ENCODE results near the gene RALGPS1.

RALGPS1 gene

DNA sequence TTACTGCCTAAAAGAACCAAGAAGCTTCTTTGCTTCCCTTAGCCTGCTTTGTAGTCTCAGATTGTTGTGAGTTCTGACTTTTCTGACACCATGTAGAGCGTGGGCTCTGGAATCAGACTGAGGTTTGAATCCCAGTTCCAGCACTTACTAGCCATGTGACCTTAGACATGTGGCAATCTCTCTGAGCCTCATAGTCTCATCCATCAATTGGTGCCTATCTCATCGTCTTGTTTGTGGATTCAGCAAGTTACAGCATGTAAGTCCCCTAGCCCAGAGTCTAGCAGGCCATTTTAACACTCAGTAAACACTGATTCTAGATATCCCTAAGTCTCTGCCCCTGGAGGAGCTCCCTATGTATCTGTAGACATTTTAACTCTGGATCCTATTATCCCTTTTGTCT, 113.1 kb downstream of the RALGPS1 start:
- DNase-seq = no peak

DNA sequence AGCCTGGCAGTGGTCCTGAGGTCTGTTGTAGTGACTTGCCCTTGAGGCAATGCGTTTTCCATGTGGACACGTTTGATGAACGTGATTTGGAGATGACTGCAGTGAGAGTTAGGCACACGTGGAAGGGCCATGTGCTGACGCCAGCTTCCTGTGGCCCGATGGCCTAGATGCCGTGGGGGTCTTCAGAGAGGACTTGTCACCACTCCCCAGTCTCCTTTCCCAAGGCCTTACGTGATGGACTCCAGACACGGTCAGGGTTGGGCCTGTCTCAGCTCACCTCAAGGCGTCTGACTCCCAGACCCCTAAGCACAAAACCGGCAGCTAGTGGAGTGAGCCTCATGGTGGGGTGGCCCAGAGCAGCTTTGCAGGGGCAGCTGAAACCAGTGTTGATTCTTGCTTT, 115.0 kb downstream of the RALGPS1 start:
- DNase-seq = no peak

DNA sequence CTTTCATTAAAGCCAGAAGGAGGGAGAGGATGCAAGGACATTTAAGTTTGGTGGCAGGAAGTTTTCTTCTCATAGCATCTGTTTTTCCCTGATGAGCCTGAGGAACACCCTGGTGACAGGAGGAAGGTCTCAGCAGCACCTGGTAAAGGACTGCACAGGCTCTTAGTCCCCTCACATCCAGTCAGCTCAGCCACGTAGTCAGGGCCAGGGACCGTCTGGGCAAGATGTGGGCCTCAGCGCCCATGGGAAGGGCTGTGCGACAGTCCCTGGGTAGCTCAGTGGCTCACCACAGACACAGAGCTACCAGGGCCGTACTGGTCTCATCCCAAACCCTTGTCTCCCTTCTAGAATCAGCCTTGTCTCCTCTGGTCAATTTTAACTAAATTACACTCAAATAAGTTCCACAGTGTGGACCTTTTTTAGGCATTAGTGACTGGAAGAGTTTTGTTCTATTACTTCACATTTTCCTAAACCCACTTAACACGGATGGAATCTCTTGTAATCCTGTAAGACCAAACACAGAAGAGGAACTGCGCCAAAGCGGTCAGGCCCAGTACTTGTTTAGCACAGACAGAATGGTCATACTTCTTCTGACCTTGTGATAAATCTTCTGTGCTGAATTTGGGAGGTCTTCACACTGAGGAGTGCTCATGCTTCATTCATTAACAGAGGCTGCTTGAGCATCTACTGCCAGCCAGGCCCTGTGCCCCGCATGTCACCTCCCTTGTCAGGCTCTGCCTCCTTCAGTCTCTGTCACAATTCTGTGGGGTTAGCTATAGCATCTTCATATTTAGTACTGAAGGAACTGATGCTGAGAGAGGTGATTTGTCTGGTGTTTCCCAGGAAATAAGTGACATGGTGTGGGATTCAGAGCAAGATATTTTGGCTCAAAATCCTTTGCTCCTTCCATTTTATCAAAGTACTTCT, 116.5 kb downstream of the RALGPS1 start:
- no peak for DNase-seq

DNA sequence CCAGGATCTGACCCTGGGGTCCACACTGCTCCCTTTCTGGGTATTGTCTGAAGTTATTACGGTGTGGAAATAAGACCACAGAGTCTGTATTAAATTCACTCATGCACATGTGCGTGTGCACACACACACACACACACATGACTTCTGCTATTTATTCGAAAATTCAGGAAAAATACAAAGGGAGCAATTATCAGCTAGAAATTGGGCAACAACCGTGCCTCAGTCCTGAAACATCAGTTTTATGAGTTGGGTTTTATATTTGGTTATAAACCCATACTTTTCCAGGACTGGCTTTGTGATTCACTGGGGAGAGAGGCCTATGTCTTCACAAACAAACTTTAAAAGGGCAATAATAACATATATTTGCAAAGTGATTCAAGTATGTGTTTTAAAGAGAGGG, 117.7 kb downstream of the RALGPS1 start:
- no peak for DNase-seq

DNA sequence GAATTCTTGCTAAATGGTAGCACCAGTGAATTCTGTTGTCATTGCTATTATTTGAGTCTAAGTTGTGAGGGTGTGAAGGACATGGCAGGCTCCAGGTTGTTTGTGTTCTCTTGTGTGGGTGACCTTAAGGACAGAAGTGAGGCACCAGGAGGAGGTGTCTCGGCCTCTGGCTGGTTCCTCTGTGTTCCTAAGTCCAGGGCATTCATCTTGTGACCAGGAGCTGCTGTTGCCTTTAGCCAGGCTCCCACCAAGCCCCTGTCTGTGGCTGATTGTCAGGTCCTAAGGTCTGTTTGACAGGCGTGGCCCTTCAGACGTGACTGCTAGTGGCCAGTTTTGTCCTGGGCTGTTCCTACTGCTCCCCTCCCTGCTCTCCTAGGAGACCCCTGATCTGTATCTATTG, 118.5 kb downstream of the RALGPS1 start:
- DNase-seq = no peak

DNA sequence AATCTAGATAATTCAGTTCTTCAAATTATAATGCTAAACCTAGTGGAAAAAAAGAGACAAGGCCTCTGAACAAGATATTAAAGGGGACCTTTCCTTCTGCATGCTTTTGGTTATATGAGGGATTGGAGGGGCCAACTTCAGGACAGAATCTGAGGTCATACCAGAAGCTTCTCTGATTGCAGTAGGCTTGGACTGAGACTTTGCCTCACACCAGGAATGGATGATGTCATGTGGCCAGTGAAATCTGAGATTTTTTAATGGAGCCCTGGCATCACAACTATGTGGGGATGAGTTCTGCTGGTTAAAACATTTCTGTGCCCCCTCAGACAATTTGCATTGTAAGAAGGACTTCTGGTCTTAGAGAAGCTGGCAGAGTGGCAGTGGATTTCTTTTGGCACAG, 119.2 kb downstream of the RALGPS1 start:
- DNase-seq = no peak

DNA sequence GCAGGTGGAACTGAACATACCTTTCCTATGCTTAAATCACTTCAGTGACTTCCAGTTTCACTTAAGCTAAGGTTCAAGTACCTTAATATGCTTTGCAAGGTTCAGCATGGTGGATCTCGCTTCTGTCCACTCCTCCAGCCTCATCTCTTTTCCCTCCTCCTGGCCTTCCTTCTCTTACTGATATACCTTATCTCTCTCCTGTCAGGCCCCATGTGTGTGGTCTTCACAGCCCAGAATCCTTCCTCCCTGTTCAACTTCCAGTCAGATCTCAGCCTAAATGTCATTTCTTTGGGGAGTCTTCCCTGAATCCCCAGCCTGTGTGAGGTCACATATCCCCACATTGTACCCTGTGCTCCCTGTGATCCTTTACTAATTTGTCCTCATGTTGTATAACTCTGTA, 120.1 kb downstream of the RALGPS1 start:
- DNase-seq = no peak

DNA sequence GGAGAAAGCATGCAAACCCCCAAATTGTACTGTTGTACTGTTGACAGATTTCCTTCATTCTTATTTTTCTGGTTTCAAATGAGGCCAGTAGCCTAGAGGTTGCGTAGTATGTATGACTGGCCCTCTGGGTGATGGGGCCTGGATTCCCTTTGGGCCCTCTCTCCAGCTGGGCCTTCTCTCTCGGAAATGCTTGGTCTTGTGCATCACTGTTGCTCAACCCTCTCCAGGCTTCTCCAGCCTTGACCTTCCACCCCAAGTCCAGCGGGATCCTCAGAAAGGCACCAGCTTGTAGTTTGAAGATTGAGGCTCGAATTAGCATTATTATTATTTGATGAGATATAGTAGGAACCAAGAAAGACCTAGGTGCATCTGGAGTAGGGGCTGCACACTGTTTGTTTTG, 120.8 kb downstream of the RALGPS1 start:
- DNase-seq = no peak

DNA sequence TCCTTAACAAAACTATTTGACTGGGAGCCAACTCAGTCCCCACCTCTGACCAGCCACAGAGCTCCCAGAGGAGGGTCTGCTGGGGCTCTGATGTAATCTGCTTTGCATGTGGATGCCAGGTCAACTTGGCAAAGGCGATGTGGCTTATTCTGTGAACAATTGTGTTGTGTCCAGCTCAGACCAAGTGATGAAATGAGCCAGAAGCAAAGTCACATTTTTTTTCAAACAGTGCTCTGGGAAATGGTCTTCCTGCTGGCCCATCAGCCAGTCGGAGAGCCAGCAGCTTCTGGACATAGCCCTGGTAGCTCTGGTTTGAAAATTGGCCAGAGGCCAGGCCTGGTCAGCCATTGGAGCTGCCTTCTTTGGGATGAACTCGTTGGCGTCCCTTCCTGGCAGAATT, 121.4 kb downstream of the RALGPS1 start:
- DNase-seq = no peak

DNA sequence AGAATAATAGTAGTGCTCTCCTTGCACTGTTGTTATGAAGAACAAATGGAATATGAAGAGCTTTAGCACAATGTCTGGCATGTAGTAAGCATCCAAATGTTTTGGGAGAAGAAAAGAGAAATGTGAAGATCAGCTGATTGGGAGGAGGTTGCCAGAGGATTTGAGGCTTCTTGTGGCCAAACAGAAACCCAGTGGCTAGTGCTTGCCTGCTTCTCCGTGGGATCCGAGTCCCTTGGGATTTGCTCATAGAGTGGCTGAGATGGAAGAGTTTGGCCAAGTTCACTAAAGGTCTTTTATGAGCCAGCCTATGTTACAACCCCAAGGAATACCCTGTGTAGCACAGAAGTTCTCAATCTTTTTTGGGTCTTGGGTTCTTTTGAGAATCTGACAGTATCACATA, 121.9 kb downstream of the RALGPS1 start:
- DNase-seq = no peak

DNA sequence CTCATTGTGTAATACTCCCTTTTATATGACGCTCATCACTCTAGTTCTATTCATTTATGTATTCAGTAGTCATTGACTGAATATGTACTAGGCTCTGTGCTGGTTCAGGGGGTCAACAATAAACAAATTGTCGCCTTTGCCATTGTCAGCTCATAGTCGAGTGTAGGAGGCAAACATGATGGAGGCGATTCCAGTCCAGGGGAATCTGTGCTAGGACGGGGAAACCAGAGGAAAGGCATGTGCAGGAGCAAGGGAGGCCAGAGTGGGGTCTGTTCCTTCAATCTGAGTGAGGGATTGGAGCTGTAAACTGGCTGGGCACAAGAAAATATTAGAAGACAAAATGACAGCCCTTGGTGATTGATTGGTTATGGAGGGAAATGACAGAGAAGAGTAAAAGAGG, 123.9 kb downstream of the RALGPS1 start:
- DNase-seq = no peak

DNA sequence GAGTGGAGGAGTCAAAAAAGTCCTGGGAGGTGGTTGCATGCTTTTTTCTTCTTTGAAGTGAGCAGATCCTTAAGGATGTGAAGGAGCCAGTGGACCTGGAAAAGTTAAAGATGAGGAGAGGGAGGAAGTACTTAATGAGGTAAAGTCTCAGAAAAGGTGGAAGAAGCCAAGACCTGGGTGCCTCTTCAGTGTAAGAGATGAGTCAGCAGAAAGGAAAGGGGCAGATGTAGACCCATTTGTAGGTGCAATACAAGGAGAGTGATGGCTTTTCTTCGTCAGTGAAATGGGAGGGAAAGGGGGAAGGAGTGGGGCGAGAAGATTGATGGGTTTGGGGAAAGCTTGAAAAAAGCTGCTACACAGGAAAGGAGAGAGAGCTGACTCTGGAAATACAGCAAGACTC, 124.9 kb downstream of the RALGPS1 start:
- DNase-seq = no peak

DNA sequence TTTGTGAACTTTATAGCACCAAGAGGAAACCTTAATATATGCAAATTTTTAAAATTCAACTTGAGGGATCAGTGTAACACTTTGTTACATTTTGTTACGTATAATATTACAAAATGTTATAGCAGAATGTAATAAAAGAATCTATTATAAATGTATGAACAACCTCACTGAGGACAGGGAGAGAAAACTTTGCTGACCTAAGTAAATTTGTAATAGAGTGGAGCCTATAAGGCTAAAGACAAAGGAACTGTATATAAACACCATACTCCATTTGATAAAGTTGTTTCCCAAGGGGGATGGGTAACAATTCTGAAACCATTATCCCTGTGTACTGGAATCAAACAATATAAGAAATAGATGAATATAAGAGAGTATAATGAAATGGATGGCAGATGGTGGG, 130.6 kb downstream of the RALGPS1 start:
- DNase-seq = no peak

DNA sequence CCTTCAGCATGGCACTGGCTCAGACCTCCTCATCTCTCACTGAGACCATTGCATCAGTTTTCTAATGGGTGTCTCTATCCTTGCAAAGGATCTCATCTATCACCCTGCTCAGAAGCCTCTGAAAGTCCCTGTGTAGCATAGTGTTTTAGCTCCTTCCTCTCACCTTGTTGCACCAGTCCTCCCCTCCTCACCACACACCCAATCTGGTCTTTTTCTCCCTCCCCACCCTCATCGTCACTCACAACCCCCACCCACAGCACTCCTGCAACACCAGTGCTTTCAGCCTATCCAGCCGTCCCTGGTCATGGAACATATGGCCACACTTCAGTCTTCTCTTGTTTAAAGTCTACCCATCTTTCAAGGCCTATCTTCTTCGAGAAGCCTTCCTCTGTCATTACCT, 133.4 kb downstream of the RALGPS1 start:
- no peak for DNase-seq

DNA sequence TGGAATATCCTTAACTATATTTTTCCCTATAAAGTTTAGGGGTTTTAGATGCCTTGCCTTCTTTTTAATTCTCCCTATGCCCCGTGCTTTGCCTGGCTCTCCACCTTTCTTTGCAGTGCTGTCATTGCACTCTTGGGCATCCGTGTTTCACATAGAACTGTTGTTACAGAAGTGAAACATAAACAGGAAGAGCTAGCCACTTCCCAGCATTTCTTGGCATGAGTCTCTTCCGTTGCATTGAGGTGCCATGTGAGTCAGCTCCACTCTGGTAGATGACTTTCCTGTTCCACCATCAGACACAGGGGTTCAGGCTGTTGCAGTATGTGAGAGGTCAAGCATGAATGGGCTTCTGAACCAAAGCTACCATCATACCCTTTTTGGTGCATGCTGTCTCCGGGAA, 134.5 kb downstream of the RALGPS1 start:
- no peak for DNase-seq

DNA sequence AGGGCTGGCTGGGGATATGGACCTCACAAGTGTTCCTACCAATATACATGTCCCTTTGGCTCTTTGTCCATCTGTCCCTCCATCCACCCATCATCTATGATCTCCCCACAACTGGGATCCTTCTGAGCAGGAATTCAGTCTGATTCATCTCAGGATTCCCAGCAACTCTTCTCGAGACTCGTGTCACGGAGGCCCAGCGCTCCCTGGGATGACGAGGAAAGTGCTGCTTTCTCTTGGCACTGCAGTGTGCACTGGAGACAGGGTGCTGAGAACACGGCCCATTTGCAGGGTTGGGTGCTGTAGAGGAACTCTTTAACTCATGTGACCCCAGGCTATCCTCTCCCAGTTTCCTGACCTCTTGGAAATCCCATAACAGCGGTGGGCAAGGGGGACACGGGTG, 135.0 kb downstream of the RALGPS1 start:
- no peak for DNase-seq

DNA sequence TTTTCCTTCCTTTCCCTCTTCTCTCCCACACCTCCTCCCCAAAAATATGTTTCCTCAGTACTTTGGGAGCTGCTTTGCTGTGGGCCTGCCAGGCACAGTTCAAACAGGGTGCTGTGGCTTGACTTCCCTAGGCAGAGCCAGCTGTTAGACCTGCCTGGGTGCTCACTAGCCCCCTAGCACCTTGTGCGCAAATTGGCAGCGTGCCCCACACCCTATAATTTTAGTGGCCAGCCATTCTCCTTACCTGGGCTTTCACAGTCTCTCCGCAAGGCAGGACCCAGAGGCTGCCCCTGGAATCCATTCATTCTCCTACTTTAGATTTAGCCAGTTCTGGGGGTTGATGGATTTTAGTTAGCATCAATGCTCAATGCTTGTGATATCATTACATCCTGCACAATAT, 135.6 kb downstream of the RALGPS1 start:
- DNase-seq = no peak

DNA sequence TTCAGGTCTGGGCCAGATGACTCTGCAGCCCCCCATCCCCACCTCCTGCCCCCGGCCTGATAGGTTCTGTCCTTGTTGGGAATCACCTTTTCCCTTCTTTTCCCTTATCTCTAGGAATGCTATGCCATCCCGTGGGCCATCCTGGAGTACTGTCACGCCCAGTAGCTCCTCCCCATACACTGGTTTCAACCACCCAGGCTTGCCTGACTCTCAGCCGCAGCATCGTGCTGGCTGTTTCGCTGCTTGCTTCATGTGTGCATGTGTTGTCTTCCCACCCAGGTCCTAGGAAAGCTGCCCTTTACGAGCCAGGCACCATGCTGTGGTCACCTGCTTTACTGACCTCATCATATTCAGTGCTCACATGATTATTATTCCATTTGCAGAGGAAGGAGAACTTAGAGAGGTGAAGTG, 136.0 kb downstream of the RALGPS1 start:
- DNase-seq = no peak

DNA sequence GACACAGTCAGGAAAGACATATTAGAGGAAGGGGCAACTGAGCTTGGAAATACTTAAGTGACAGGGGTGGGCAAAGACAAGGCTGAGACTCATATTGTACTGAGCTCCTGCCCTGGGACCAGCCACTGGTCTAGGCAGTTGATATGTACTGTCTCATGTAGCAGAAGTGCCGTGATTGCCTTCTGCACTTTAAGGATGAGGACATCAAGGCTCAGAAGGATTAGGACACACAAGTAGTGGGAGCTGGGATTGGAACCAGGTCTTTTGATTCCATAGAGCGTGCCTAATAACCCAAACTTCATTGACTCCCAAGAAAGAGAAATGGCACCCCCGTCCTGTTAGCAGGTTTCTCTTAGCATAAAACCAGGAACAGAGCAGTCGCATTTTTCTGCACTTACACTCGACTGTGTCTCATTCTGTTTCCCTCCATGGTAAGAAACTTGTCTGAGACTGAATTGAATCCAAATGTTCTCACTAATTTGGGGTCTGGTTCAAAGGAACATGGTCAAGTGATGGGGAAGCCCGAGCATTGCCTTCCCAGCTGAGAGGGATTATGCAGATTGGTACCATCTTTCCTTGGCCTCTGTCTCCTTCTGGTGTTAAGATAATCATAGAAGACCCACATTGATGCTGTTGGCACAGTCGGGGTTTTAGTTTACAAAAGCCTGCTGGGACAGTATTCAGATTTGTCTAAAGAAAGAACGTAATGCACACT, 137.5 kb downstream of the RALGPS1 start:
- no peak for DNase-seq

DNA sequence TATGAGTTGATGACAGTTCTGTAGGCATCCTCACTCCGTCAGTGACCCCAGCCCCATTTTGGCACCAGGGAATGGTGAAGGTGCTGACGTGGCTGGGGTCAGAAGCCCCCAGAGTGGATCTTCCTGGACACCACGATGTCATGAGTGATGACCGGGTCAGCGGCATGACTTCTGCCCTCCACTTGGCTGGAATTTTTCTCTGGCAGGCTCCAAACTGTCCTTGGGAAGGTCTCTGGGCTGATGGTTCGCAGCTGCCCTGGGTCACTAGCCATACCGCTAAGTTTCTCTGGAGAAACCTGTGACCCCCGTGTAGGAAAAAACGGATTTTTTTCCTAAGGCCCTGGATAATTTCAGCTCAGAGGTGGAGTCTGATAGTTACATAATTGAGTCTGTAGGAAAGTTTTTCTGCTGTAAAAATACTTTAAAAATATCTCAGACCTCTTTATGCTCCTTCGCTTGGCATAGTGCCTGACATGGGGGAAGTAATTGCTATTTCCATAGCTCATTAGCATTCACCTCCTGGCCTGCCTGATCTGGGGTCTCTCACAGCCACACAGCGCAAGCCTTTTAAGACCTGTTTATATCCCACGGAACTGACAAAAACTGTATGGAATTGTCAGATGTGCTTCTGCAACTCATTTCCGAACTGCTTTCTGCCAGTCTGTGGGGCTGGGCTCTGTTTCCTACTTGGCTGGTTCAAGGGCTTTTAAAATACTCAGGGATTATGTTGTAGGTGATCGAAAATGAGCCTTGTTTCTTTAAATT, 138.7 kb downstream of the RALGPS1 start:
- DNase-seq = no peak

DNA sequence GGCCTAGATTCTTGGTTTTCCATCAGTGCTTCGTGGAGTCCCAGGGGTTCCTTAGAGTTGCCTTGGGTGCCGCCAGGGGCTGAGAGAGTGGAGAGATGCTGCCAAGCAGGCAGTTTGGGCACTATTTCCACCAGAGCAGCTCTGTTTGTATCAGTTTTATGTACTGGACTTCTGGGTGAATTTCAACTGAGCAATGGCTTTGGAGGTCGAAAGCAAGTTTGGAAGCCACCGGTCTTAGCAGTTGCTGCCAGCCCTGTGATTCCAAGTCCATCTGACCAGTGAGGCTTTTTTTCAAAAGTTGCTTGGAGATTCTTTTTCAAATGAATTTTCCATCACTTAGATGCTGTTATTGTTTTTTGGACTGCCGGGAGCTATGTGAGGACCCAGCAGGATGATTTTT, 139.4 kb downstream of the RALGPS1 start:
- no peak for DNase-seq

DNA sequence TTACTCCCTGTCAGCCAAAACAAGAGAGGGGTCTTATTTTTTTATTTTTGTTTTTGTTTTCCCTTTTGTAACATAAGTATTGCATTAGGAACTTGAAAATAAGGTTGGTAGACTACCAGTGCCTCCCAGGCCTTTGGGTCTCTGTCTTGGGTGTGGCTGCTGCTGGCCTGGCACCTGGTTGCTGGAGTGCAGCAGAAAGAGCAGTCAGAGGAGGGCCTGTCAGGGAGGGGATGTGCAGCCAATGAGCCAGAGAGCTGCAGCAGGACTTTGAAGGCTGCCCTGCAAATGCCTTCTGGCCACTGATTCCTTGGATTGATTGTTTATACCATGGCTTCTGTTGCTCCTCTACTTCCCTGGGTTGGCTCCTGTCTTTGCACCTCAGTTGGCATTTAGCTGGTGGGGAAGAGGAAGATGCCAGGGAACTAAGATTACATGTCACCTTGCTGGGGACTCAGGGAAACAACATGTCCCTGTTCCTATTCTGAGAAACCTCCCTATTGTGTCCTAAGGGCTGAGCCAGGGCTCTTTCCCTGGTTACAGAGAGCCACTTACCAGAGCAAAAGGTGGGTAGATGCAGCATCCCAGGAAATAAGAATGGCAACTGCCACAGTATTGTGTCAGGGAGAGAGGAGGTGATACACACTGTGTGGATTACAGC, 141.3 kb downstream of the RALGPS1 start:
- no peak for DNase-seq

DNA sequence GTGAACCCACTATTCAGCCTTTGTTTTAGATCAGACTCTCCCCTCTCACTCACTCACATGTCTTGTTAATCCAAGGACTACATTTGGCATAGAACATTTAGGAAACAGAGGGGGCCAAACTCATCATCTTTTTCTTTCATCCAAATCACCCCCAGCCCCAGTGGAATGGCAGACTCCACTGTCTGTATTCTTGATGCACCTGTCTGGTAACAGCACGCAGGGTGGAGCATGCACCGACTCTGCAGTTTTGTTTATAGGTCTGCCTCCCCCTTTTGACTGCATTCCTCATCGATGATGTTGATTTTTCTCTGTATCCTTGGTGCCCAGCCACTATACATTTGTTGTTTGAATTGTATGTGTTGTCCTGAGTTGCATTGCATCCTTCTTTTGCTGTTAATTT, 141.9 kb downstream of the RALGPS1 start:
- DNase-seq = no peak

Data from activated T-cell treated with anti-CD3 and anti-CD28 coated beads for 4 hours (primary cell).